Skin epidermis (tissue), 12 donors: Measurements from ENCODE around the gene DNAH10.

Experiments
- H3K27ac ChIP-seq, 21 experiments: fragments of 200-600 bp; sonication (generic) in 11 of 21; one replicate each; pipeline ENCODE4 v1.5.0; 2020; ENCODE audit warnings: mild to moderate bottlenecking in 3 of 21, inconsistent platforms in 2 of 21, moderate library complexity in 2 of 21
- H3K4me3 ChIP-seq, 7 experiments: fragments of 200-600 bp; sonication (generic) in 2 of 7; one replicate each; pipeline ENCODE4 v1.5.0; 2020; ENCODE audit warnings: inconsistent platforms in 2 of 7, mild to moderate bottlenecking in 2 of 7, moderate library complexity in 1 of 7

The DNAH10 gene

GRCh38 chr12:123867141-123867540, 105.0 kb downstream of the DNAH10 start:
- Histone ChIP-seq H3K4me3 (no peak overlapping the region), H3K27ac (no peak overlapping the region)

- no peak overlapping the region for H3K27ac ChIP-seq
- H3K4me3 ChIP-seq: no peak overlapping the region
Observed at GRCh38 chr12:123868791-123869190, 106.7 kb downstream of the DNAH10 start.

GRCh38 chr12:123873793-123874192, 111.7 kb downstream of the DNAH10 start:
- H3K27ac ChIP-seq: no peak overlapping the region
- H3K4me3 ChIP-seq: no peak overlapping the region

- Histone ChIP-seq H3K4me3 (no peak overlapping the region), H3K27ac (no peak overlapping the region)
Observed at GRCh38 chr12:123877968-123878367, 115.9 kb downstream of the DNAH10 start.

- H3K4me3 ChIP-seq: no peak overlapping the region
- no peak overlapping the region for H3K27ac ChIP-seq
Observed at GRCh38 chr12:123879101-123879500, 117.0 kb downstream of the DNAH10 start.

- Histone ChIP-seq H3K27ac (no peak overlapping the region), H3K4me3 (no peak overlapping the region)
Observed at GRCh38 chr12:123879691-123880090, 117.6 kb downstream of the DNAH10 start.

GRCh38 chr12:123882161-123882705, 120.1 kb downstream of the DNAH10 start:
- H3K27ac ChIP-seq: no peak overlapping the region
- H3K4me3 ChIP-seq: no peak overlapping the region

- no peak overlapping the region for H3K27ac ChIP-seq
- no peak overlapping the region for H3K4me3 ChIP-seq
Observed at GRCh38 chr12:123886258-123886657, 124.2 kb downstream of the DNAH10 start.

- Histone ChIP-seq H3K27ac (no peak overlapping the region), H3K4me3 (no peak overlapping the region)
Observed at GRCh38 chr12:123886931-123887582, 125.0 kb downstream of the DNAH10 start.

- no peak overlapping the region for H3K27ac ChIP-seq
- no peak overlapping the region for H3K4me3 ChIP-seq
Observed at GRCh38 chr12:123888989-123889388, 126.9 kb downstream of the DNAH10 start.

GRCh38 chr12:123889848-123890535, 127.9 kb downstream of the DNAH10 start:
- no peak overlapping the region for H3K27ac ChIP-seq
- no peak overlapping the region for H3K4me3 ChIP-seq

- H3K27ac ChIP-seq: no peak overlapping the region
- H3K4me3 ChIP-seq: no peak overlapping the region
Observed at GRCh38 chr12:123890536-123890902, 128.4 kb downstream of the DNAH10 start.

- Histone ChIP-seq H3K27ac (no peak overlapping the region), H3K4me3 (no peak overlapping the region)
Observed at GRCh38 chr12:123891011-123891410, 128.9 kb downstream of the DNAH10 start.

GRCh38 chr12:123891516-123892179, 129.5 kb downstream of the DNAH10 start:
- Histone ChIP-seq H3K27ac (no peak overlapping the region), H3K4me3 (no peak overlapping the region)

- Histone ChIP-seq H3K4me3 (no peak overlapping the region), H3K27ac (no peak overlapping the region)
Observed at GRCh38 chr12:123892180-123892559, 130.1 kb downstream of the DNAH10 start.

- Histone ChIP-seq H3K4me3 (no peak overlapping the region), H3K27ac (no peak overlapping the region)
Observed at GRCh38 chr12:123892853-123893252, 130.8 kb downstream of the DNAH10 start.

GRCh38 chr12:123893276-123893675, 131.2 kb downstream of the DNAH10 start:
- Histone ChIP-seq H3K4me3 (no peak overlapping the region), H3K27ac (no peak overlapping the region)

GRCh38 chr12:123894823-123895345, 132.8 kb downstream of the DNAH10 start:
- Histone ChIP-seq H3K27ac (no peak overlapping the region), H3K4me3 (no peak overlapping the region)

GRCh38 chr12:123895451-123895850, 133.3 kb downstream of the DNAH10 start:
- H3K4me3 ChIP-seq: no peak overlapping the region
- H3K27ac ChIP-seq: no peak overlapping the region

- H3K4me3 ChIP-seq: no peak overlapping the region
- H3K27ac ChIP-seq: peak overlapping the region in 2 of 21 experiments; percentile 16 to 40
Observed at GRCh38 chr12:123896767-123897166, 134.7 kb downstream of the DNAH10 start.

GRCh38 chr12:123897221-123897620, 135.1 kb downstream of the DNAH10 start:
- no peak overlapping the region for H3K27ac ChIP-seq
- H3K4me3 ChIP-seq: no peak overlapping the region
